GM18507 (cell line): ENCODE results near the gene MALRD1.
"Not testable (repeated sequence)": the region's sequence is repeated elsewhere in the genome, so short reads cannot be mapped to it uniquely, and the experiment has no call there.

ENCODE experiments used
- DNase-seq: peaks from one replicate; pipeline ENCODE4 v3.0.0; 2011; ENCODE audit warnings: low read depth; ENCODE audit not compliant: insufficient read length; ENCODE audit errors: extremely low spot score
- FAIRE-seq: peaks from 2 replicates; lab custom pipeline; 2011; peaks lifted over from hg19 to GRCh38; lab: Jason Lieb, UNC

Gene MALRD1

GRCh38 chr10:19453967-19454366, 405.4 kb downstream of the MALRD1 start:
- no peak for FAIRE-seq

DNA sequence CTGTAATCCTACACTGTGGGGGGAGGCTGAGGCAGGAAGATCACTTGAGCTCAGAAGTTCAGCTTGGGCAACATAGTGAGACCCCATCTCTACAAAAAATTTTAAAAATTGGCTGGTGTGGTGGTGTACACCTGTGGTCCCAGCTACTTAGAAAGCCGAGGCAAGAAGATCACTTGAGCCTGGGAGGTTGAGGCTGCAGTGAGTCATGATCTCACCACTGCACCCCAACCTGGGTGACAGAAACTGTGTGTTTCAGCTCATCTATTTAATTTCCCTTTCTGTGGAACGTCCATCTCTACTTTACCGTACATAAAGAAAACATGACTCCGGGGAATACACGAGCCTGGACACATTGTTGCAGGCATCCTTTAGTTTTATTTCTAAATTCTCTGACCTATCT, 413.0 kb downstream of the MALRD1 start:
- FAIRE-seq (no peak), DNase-seq (no peak)

More at GRCh38 chr10:19453967-19454366, 405.4 kb downstream of the MALRD1 start:
- no peak for DNase-seq

DNA sequence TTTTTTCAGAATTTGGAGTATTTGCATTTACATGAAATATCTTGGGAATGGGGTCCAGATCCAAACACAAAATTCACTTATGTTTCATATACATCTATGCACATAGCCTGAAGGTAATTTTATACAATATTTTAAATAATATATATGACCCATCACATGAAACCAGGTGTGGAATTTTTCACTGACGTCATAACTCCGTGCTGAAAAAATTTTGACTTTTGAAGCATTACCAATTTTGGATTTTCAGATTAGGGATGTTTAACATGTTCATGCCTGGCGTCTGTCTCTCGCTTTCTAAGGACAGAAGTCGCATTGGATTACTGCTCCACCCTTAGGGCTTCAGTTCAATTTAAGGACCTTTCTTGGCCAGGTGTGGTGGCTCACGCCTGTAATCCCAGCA, 418.1 kb downstream of the MALRD1 start:
- no peak for DNase-seq
- FAIRE-seq, result no peak

DNA sequence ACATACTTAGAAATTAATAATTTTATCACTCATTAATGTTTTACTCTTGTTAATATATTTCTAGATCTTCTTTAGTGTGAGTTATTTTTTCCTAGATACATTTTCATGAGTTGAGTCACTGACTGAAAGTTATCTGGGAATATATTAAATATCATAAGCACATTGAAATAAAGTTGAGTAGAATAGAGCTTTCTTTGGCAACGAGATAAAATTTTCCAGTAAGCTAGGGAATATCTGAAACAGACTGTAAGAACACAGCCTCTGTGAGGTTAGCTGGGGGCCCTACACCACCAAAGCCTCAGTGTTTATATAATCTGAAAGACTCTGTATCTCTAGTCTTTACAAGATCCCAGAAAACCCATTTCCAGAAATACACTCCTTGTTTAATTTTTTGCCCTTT, 419.8 kb downstream of the MALRD1 start:
- DNase-seq, result no peak
- no peak for FAIRE-seq

DNA sequence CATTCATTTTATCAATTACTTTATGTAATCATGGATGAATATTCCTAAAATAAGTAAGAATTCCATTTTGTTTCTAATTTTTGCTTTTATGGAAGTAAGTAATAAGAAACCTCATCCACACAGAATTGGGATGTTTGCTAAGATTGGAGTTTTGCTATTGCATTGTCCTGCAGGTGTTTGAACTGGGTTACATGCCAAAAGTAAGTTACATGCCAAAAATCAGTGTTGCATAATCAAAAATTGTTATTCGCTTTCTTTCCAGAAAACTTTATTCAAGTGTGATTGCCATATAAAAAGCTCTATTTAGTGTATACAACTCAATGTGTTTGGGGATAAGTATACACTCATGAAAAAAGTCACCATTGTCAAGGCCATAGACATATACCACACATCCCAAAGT, 420.9 kb downstream of the MALRD1 start:
- DNase-seq (no peak), FAIRE-seq (no peak)

- DNase-seq (no peak), FAIRE-seq (no peak)
These were observed 431.3 kb downstream of the MALRD1 start for GRCh38 chr10:19479854-19480253.

DNA sequence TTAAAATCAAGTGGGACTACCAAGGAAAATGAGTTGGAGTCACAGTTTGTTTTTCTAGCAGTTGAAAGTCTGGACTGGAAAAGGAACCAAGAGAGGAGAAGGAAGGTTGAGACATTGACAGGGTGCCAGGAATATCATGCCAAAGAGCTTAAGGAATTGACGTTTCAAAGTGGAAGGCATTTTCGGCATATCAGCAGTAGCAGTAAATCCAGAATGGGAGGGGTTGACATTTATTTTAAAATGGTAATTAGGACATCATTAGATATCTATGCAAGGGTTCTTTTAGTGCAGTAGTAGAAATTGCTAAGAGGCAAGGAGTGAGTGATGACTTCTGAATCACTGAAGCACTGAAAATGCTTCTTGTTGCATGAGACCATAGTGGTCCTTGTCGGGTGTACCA, 431.8 kb downstream of the MALRD1 start:
- no peak for FAIRE-seq
- DNase-seq, result no peak

- DNase-seq, result no peak
- no peak for FAIRE-seq
These were observed 434.8 kb downstream of the MALRD1 start for GRCh38 chr10:19483421-19483820.

DNA sequence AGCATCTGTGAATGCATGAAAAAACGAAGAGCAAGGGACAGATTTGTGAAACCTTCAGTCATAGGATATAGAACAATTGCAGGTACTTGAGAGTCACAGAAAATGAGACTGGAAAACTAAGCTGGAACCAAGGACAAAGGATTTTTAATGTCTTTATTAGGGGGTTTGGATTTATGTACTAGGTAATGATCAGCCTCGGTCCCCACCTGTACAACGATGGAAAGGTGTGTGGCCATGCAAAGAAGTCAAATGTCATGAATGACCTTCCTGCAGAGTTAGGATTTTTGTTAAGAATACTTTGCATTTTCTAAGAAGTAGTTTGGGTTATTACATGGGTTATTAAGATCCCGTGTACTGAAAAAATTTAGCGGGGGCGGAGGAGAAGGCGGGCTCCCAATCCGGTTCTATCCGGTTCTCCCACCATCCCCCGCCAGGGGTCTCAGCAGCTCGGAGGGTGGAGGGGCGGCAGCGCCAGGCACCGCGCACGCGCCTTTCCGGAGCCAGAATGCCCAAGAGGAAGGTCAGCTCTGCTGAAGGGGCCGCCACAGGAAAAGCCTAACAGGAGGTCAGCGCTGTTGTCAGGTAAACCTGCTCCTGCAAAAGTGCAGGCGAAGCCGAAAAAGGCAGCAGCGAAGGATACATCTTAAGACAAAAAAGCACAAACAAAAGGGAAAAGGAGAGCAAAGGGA, 440.1 kb downstream of the MALRD1 start:
- DNase-seq, result no peak
- no peak for FAIRE-seq

DNA sequence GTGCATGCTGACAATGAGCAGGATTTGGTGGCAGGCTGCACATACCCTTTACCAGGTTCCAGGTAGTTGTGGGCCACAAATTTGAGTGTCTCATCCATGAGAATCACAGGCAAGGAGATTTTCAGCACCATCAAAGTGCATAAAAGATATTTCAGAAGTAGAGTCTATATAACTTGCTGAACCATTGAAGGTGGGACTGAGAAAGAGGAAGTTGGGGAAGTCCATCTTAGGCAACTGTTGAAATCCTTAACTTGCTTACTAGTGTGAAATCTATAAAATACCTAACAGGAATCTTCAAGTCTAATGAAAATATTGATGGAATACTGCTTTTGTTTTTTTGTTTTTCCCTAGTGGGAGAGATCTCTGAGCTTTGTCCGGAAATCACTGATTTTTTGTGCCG, 442.6 kb downstream of the MALRD1 start:
- FAIRE-seq (no peak), DNase-seq (no peak)

GRCh38 chr10:19493917-19494316, 445.3 kb downstream of the MALRD1 start:
- FAIRE-seq, result no peak
- DNase-seq, result no peak

- DNase-seq (no peak), FAIRE-seq (no peak)
These were observed 448.4 kb downstream of the MALRD1 start for GRCh38 chr10:19497026-19497425.

GRCh38 chr10:19498393-19499290, 450.0 kb downstream of the MALRD1 start:
- DNase-seq, result no peak
- no peak for FAIRE-seq

GRCh38 chr10:19499291-19499770, 450.7 kb downstream of the MALRD1 start:
- DNase-seq (no peak), FAIRE-seq (no peak)

DNA sequence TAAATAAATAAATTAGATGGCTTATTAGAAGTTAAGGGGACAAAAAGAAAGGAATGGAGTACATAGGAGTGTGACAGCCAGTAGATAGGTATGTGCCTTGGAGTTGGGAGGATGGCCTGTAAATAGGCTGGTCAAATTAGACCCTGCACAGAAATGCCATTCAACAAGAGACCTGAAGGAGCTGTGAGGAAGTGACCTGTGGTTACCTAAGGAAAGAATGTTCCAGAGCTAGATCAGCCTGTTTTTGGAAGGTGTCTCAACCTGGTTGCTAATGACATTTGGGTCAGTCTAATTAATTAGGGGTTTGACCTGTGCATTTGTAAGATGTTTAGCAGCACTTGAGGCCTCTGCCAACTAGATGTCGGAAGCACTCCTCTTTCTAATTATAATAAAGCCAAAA, 452.4 kb downstream of the MALRD1 start:
- no peak for DNase-seq
- no peak for FAIRE-seq

- DNase-seq (no peak), FAIRE-seq (no peak)
These were observed 457.0 kb downstream of the MALRD1 start for GRCh38 chr10:19505320-19506312.

GRCh38 chr10:19510005-19510732, 461.6 kb downstream of the MALRD1 start:
- not testable (repeated sequence) for FAIRE-seq, DNase-seq

- no peak for FAIRE-seq
- DNase-seq, result no peak
These were observed 469.5 kb downstream of the MALRD1 start for GRCh38 chr10:19518109-19518508.

- FAIRE-seq, result no peak
- no peak for DNase-seq
These were observed 470.0 kb downstream of the MALRD1 start for GRCh38 chr10:19518632-19519031.
